Right hindlimb (tissue), 1 donor: ENCODE data around the gene CRIP2.

Experiments
- DNase-seq: peaks from one replicate; pipeline ENCODE4 v3.0.0-alpha.2; 2018

Gene CRIP2

DNA sequence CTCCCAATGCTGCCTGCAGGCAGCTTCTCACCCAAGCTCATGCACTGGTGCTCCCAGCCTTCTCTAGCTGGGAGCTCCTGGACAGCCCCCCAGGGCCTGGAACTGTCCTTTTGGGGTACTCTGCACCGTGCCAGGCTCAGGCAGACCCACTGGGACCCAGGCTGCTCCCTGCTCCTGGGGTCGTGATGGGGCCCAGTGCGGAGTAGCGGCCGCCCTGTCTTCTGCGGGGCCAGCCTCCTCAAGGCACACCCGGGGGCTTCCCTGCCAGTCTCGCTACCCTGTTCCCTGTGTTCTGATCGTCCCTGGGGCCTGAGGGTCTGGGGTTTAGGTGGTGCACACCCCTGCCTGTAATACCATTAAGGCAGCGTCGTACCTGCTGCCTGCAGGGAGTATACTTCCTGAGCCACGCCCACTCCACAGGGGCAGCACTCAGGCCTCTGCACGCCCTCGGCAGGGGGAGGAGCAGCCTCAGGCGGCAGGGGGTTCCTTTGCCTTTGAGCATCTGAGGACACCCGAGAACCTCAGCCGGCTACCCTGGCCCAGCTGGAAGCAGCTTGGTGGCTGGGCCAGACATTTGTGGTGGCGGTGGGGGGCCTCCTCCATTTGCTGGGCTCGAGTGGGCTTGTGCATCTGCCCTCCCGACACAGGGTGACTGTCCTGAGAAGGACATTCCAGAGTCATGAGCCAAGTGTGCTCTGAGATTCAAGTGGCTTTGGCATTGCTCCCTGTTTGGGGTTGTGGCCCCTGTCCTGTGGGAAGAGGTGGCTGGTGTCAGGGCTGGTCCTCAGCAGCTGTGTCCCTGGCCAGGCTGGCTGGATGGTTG lies 9.2 kb upstream of the CRIP2 start:
- peak; percentile 59 for DNase-seq

DNA sequence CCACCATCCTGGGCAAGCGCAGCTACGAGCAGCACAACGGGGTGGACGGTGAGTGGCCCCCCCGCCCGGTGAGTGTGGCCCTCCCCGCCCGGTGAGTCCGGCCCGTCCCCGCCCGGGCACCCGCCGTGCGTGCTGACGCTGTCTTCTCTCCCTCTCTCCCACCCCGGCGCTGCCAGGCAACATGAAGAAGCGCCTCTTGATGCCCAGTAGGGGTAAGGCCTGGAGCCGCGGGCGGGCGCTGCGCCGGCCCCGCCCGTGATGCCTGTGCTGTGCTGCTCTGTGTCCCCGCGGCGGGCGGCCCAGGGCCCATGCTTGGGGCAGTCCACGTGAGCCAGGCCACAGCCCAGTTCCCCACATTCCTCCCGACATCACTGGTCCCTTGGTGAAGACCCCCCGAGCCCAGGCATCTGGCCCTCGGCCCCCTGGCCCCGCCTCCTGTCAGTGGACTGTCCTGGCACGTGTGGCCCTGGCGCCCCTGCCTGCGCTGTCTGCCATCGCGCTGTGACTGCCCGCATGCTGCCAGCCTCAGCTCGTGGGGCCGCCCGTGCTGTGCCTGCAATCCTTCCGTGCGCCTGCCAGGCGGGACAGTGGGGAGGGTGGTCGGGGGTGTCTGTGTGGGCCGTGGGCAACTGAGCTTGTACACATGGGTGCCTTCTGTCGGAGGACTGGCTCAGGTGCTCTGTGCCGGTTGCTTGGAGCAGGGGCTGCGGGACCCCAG lies 7.9 kb upstream of the CRIP2 start:
- DNase-seq = no peak

DNA sequence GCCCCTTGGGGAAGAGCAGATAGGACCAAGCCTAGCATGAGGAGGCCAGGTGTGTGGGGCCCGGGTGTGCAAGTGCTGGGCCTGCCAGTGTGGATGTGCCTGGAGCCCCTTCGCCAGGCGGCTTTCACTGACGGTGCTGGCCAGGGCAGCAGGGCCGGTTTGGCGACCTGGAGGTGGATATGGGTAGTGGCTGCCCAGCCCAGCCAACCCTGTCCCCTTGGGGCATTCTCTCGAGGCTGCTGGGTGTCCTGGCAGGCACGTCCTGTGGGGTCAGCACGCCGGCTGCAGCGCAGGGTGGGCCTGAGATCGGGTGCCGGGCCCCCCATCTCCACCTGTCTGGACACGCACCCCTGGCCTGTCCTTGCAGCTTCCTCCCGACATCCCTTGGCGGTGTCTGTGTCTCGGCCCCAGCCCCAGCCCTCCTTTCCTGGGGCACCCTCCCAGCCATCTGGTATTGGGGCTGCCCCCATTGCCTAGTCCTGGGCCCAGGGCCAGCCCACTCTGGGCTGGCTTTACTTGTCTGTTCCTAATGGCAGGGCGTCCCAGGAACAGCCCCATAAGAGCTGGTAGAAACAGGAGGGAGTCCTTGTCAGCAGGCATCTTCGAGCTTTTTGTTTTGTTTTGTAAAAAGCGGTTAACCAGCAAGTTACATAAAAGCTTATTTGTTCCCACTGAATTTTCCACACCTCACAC lies 7.2 kb upstream of the CRIP2 start:
- no peak for DNase-seq

DNA sequence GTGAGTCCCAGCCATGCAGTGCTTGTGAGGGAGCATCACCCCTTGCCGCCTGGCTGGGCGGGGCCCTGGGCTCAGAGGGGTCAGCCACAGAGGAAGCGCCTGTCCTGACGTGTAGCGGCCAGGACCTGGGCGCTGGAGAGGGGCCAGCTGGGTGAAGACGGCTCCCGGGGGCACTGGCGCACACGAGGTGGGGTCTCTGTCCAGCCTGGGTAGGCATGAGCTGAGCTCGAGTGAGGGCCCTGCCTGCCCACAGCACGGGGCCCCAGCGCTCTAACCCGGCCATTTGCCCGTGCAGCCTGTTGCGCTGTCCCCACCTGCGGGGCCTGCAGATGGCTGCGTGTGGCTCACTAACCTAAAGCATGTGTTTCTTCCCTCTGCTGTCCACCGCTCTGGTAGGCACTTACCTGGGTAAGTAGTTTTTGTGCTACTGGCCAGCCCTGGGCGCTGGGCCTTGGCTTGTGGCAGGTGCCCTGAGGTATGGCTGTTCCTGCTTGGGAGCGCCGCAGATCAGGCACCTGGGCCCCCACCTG lies 6.6 kb upstream of the CRIP2 start:
- no peak for DNase-seq

DNA sequence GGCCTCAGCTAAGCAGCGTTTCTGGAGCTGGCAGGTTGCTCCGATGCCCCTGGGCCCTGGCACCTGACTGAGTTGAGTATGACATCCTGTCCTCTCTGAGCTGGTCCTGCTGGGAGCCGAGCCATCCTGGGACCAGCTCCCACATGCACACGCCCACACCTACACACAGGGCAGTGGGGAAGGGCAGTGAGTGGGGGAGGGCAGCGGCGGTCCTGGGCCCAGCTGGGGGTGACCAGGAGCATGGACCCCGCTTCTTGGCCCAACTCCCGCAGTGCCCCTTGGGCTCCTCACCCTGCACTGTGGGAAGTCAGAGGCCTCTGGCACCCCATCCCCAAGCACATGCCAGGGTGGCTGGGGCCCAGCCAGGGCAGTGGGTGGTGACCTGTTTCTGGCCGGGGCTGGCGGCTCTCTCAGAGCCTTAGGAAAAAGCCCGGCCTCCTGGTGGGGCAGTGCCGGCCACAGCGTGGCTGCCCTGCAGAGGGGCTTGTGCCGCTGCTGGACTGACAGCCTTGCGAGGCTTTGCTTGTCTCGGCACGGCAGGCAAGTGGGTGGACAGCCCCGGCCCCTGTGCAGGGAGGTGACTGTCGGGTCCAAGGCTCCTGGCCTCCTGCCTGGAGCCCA lies 5.9 kb upstream of the CRIP2 start:
- no peak for DNase-seq

DNA sequence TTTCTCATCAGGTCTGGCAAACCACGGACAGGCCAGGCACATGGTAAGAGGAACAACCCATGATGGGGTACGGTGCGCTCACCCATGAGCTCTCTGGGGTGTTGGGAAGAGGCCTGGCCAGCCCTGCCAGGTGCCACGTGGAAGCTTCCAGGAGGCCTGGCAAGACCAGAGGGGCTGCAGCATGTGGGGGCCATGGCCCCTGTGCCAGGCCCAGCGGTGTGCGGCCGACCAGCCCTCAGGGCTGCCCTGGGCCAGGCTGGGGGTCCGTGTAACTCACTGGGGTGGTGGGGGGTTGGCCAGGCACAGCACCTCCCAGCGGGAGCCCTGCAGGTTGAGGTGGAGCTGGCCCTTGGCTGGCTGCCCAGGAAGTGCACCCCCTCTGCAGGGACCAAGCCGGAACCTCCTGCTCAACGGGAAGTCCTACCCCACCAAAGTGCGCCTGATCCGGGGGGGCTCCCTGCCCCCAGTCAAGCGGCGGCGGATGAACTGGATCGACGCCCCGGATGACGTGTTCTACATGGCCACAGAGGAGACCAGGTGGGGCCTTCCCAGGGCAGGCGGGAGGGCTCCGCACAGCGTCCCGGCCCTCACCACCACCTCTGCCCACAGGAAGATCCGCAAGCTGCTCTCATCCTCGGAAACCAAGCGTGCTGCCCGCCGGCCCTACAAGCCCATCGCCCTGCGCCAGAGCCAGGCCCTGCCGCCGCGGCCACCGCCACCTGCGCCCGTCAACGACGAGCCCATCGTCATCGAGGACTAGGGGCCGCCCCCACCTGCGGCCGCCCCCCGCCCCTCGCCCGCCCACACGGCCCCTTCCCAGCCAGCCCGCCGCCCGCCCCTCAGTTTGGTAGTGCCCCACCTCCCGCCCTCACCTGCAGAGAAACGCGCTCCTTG lies 4.9 kb upstream of the CRIP2 start:
- peak; percentile 38 for DNase-seq

DNA sequence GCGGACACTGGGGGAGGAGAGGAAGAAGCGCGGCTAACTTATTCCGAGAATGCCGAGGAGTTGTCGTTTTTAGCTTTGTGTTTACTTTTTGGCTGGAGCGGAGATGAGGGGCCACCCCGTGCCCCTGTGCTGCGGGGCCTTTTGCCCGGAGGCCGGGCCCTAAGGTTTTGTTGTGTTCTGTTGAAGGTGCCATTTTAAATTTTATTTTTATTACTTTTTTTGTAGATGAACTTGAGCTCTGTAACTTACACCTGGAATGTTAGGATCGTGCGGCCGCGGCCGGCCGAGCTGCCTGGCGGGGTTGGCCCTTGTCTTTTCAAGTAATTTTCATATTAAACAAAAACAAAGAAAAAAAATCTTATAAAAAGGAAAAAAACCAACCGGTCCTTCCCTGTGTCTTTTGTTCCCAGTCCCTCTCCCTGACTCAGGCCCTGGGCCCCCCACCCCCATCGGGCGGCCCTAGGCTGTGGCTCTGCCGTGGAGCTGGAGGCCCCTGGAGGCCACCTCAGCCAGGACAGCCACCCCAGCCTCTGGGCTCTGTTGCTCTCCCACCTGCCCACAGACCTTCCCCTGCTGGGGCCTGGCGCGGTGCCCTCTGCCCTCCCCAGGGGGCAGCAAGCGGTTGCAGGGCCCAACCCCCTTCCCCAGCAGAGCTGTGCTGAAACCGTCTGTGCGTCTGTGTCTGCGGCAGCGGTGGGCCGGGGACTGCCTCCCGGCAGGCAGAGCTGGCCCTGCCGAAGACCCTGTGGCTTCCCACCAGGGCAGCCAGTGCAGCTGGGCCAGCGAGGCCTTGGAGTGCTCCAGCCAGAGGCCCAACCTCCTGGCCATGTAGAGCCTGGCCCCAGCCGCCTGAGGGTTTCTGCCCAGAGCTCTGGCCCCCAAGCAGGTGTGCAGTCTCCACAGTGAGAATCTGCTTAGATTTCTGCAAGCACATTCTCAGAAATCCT lies 4.0 kb upstream of the CRIP2 start:
- peak; percentile 47 for DNase-seq

DNA sequence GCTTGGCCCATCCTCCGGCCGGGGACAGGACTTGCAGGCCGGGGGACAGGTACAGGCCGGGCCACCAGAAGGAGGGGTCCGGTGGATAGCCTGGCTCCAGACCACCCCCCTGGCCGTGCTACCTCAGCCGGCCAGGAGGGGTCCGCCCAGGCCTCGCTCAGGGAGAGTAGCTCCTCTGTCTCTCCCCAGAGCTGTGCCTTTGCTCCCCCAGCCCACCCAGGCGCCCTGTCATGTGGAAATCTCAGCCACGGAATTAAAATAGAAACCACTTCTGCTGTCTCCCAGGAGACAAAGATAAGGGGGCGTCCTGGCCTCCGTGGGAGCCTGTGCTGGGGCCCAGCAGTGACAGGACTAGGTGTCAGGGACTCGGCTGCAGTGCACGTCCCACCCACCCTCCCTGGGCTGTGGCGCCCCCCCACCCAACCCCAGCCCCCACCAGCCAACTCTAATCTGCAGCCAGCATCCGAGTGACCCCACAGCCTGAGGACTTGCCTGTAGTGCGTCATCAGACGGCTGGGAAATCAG lies 3.3 kb upstream of the CRIP2 start:
- no peak for DNase-seq

DNA sequence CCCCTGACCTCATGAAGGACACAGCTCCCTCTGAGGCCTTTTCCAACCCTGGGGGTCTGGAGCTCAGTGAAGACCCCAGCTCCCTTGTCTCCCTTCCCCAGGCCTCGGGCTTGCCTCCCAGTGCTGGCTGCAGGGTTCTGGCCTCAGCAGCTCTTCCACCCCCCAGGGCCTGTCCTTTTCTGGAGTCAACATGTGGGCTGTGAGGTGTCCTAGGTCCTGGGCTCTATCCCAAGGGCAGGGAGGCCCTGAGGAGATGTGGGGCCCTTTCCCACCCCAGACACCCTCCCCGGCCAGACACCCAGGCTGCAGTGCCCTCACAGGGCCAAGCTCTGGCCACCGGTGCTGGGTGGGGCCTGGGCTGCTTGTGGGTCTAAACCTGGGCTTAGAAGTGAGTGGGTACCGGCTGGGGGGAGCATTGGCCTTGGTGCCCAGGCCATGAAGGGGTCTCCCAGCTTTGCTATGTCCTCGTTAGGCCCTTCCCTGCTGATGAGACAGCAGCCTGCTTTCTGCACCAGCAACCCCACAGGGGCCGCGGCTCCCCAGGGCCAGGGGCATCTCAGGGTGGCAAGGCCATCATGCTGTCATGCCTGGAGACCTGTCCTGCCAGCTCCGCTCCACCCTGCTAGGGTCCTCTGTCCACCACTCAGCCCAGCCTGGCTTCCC lies 2.7 kb upstream of the CRIP2 start:
- DNase-seq = no peak

DNA sequence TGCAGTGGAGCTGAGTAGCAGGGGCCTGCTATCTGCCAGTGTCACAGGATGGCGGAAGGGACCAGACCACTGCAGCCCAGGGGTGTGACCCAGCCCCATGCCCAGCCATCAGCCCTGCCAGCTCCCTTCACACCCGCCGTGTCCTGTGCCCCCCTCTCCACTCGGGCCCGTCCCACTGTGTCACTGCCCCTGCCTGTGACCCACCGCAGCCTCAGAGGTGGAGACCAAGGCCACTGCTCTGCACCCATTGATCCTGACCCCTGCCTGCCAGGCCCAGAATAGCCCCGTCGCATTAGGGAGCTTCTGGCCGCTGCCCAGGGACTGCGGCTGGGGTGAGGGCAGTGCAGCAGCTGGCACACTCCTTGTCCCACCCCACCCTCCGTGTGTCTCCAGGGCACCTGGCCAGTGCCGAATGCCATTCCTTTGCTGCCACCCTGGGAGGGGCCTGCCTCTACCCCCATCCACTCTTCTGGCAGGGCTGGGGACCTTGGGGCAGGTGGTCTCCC lies 2.1 kb upstream of the CRIP2 start:
- DNase-seq = no peak

DNA sequence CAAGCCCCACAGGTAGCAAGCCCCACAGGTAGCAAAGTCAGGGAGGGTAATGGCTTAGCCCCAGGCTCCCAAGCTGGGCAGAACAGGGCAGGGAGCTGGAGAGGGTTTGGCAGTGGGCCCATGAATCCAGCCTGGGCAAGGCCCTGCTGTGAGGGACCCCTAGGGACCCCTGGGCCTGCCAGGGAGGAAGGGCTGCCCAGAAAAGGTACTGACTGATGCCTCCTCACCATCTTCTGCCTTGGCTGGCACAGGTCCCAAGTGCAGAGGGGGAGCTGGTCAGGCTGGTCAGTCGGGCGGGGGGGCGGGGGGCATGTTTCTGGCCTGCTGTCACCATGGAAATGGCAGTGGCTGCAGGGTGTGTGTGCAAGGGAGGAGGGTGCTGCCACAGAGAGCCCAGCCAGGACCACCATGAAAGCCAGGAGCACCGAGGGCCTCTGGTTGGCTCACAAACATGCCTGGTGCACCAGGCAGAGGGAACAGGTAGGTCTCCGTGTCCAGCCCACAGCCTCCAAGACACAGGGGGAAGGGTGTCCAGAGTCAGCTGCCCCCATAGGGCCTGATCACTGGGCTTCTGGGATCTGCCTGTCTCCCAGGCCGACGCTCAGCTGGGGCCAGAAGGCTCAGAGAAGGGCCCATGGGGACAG lies 1.5 kb upstream of the CRIP2 start:
- DNase-seq = peak; percentile 67

DNA sequence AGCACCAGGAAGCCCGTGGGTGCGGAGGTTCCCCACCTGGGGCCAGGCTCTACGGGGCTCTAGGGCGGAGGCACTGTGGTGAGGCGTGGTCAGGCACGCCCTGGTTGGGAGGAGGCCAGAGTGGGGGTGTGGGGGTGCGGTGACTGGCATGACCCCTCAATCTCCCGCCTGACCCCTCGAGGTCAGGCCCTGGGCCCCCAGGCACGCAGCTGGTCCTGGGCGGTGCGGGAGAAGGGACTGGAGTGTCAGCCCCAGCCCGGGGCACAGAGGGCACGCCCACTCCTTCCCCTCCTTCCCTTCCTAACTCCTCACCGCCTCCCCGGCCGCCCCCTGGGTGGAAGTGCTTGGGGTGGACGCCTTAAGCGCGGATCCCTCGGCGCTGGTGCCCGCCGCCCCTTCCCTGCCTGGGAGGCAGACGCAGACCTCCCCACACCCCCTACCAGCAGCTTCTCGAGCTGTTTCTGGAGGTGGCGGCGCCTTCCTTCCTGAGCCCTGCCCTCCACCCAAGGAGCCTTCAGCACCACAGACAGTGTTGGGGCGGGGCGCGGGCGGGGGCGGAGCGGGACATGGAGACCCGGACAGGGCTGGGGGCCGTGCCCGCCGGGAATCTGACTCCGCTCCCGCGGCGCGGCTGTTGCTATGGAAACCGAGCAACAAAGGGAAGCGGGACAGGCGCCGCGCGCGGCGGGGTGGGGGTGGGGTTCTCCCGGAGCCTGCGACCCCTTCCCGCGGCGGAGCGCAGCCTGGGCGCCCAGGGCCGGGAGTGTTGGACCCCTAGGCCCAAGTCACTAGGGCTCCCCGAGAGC lies 741 bp upstream of the CRIP2 start:
- peak; percentile 95 for DNase-seq

DNA sequence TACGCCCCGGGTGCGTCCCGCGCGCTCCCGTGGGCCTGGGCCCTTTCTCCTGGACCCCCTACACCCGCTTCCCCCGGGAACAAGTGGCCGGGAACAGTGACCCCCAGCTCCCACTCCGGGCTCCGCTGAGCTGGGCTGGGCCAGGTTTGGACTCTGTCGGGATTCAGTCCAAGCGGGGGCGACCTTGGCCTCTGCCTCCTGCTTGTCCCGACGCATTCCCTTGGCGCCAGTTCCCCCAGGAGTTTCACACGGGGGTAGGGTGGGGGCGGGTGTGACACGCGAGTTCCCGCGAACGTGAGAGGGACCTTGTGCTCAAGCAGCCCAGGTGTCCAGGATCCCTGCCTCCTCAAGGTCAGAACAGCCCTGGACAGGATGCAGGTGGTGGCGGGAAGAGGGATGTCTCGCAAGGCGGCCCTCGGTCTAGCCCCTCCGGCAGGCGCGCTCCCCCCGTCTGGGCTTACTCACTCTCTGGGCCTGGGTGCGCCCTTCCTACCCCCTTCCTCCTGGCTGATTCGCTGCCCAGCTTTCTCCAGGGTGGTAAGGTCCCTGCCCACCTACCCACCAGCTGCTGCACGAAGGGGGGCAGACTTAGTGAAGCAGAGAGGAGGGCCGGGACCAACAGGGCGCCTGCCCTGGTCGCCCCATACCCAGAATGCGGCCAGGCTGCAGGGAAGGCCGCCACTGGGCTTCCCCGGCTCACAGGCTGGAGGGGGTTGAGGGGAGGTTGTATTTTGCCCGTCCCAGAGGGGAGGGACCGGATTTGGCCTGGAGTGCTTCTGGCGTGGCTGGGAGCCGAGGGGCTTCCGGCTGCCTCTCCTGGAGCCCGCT lies 862 bp downstream of the CRIP2 start:
- DNase-seq = peak; percentile 77

DNA sequence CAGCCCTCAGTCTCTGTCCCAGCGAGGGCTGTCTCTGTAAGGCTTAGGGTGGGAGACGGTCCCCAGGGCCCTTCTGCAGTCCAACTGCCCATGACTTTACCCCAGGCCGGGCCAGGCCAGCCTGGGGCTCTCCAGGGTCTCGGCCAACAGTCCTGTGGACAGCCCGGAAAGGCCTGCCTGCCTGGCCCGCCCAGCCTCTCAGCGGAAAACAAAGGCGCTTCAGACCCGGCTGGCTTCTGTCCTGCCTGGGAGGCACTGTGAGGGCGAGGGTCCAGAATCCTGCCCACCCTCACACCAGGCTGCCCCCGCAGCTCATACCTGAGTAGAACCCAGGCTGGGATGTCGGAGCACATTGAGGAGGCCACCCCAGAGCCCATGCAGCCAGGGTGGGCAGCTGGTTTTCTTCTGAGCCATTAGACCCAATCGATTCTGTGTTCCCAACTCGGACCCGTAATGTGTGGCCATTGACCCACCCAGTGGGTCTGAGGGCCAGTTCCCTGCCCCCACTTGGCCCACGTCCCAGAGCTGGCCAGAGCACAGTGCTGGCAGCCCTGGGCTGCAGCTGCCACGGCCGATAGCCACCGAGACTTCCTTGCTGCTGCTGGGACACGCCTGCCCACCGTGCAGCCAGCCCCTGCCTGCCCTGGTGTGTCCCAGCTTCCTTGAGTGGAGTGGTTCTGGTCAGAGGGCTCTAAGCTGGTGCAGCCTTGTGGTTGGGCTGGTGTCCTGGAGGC lies 1.6 kb downstream of the CRIP2 start:
- peak; percentile 76 for DNase-seq

DNA sequence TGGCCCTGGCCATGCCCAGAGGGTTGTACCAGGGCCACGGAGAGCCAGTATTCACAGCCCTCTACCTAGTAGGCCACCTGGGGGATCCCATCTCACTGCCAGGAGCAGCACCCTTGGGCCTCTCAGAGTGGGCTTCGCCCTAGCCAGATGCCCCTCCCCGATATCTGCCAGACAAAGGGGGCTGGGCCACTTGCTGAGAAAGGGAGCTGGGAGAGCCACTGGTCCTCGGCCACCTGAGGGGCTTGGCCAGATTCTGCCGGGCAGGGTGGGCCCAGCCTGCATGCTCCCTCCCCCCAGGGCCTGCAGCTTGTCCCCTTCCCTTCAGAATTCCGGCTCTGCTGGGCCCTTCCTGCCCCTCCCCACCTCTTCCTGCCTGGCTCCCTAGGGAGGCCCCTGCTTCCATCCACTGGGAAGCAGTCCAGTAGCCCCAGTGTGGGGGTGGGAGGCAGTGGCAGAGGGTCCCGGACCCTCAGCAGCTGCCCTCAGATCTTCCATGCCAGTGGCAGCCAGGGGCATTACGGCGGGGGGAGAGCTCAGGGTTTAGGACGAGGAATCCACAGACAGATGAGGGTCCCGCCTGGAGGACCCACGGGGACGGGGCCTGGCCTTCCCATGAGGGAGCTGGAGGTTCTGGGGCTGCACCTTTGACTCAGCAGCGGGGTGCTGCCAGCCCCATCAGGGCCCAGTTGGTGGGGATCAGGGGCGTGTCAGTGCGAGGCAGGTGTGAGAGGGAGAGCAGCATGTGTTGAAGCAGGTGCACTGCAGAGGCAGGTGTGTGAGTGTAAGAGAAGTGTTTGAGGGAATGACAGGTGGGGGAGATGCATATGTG lies 2.4 kb downstream of the CRIP2 start:
- no peak for DNase-seq
